Thyroid gland (tissue), 4 donors: ENCODE data around the gene FSD1L.

Source experiments
- POLR2A ChIP-seq, 2 donors: fragments of 450-650 bp; IDR thresholded peaks; one replicate each; pipeline ENCODE4 v1.6.1; 2017; ENCODE audit warnings: antibody characterized with exemption in 2 of 2, mild to moderate bottlenecking in 2 of 2, moderate library complexity in 1 of 2
- TF ChIP-seq, protein P1 (sequence below), 6 experiments: fragments of 200-600 bp in 3 of 6; fragments of 450-650 bp in 3 of 6; sonication (generic) in 3 of 6; IDR thresholded peaks; one replicate each; pipeline ENCODE4 v1.5.1; 2016 to 2019; ENCODE audit warnings: antibody characterized with exemption in 6 of 6, mild to moderate bottlenecking in 2 of 6, inconsistent platforms in 1 of 6, moderate library complexity in 1 of 6

DNA sequence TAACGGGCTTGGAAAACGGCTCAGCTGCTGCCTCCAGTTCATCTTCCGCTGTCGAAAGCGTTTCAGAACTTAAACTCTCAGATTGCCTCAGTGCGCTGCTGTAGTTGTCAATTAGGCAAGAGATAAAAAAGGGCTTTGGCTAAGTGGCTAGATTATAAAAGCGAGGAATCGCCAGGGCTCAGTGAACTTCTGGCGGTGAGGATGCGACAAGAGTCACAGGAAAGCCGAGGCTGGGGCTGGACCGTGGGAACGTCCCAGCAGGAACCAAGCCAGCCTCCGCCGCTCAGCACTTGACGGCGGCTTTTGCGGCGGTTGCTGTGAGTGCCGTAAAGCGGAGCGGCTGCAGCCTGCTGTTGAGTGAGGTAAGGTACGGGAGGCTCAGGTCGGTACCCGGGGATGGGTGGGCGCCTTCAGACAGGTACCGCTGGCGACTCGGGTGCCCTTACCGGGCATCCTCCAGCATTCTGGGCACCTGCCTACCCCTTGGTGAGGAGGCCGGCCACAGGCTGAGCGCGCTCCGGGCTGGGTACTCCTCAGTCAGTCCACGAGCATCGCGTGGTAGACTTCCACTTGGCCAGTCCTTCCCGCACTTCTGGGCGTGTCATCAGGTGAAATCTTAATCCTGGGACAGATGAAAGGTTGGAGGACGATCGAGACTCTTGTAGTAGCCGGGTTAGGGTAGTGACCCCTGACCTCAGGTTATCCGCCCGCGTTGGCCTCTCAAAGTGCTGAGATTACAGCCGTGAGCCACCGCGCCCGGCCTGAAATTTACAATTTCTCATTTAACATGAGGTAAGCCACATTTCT lies 110.2 kb downstream of the FSD1L start, which contains the start of gene FKTN:
- TF ChIP-seq, protein P1, sequence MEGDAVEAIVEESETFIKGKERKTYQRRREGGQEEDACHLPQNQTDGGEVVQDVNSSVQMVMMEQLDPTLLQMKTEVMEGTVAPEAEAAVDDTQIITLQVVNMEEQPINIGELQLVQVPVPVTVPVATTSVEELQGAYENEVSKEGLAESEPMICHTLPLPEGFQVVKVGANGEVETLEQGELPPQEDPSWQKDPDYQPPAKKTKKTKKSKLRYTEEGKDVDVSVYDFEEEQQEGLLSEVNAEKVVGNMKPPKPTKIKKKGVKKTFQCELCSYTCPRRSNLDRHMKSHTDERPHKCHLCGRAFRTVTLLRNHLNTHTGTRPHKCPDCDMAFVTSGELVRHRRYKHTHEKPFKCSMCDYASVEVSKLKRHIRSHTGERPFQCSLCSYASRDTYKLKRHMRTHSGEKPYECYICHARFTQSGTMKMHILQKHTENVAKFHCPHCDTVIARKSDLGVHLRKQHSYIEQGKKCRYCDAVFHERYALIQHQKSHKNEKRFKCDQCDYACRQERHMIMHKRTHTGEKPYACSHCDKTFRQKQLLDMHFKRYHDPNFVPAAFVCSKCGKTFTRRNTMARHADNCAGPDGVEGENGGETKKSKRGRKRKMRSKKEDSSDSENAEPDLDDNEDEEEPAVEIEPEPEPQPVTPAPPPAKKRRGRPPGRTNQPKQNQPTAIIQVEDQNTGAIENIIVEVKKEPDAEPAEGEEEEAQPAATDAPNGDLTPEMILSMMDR (IDR thresholded peaks at IDR 0.05): no peak
- TF ChIP-seq POLR2A (IDR thresholded peaks at IDR 0.05): no peak
